Measurements from ENCODE around the gene SLC22A31. TPM values are rescaled to one million over a fixed set of nuclear protein-coding genes. Genes with fewer than 3 reads are reported as not detected.

SLC22A31 gene
- total RNA-seq, 1 experiment from 2014 or later, result 6.7 TPM

- Mint-ChIP-seq H3K4me3 (ENCODE audit: unreplicated experiment) (no peak overlapping the region), H3K9me3 (ENCODE audit: unreplicated experiment) (no peaks in the 10 kb centered on the region), H3K27me3 (ENCODE audit: insufficient read depth, unreplicated experiment) (peaks cover 8% of the 10 kb centered on the region), H3K36me3 (ENCODE audit: insufficient read depth, unreplicated experiment) (no peaks in the 10 kb centered on the region), H3K4me1 (ENCODE audit: low read depth, unreplicated experiment) (no peaks in the 10 kb centered on the region), H3K27ac (ENCODE audit: unreplicated experiment) (no peak overlapping the region)
- ChIA-PET POLR2A (no interaction called here), CTCF (no interaction called here)
- Histone ChIP-seq H3K4me3 (ENCODE audit: low read depth, low read length) (no peak overlapping the region), H3K36me3 (ENCODE audit: control insufficient read depth, insufficient read depth, low read length) (no peaks in the 10 kb centered on the region), H3K27me3 (replicated peaks; ENCODE audit: control insufficient read depth, insufficient read depth, low read length) (peaks cover 5% of the 10 kb centered on the region), H3K9me3 (no peaks in the 10 kb centered on the region), H3K4me1 (peaks cover 8% of the 10 kb centered on the region)
- TF ChIP-seq, protein P1, sequence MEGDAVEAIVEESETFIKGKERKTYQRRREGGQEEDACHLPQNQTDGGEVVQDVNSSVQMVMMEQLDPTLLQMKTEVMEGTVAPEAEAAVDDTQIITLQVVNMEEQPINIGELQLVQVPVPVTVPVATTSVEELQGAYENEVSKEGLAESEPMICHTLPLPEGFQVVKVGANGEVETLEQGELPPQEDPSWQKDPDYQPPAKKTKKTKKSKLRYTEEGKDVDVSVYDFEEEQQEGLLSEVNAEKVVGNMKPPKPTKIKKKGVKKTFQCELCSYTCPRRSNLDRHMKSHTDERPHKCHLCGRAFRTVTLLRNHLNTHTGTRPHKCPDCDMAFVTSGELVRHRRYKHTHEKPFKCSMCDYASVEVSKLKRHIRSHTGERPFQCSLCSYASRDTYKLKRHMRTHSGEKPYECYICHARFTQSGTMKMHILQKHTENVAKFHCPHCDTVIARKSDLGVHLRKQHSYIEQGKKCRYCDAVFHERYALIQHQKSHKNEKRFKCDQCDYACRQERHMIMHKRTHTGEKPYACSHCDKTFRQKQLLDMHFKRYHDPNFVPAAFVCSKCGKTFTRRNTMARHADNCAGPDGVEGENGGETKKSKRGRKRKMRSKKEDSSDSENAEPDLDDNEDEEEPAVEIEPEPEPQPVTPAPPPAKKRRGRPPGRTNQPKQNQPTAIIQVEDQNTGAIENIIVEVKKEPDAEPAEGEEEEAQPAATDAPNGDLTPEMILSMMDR (IDR thresholded peaks at IDR 0.05; ENCODE audit: insufficient read depth in 1 of 2, low read depth in 1 of 2, low read length in 1 of 2, severe bottlenecking in 1 of 2, unreplicated experiment in 1 of 2), result no peak
- intact Hi-C loops (cut with micrococcal nuclease; ENCODE audit: unreplicated experiment), result no loop called here
- no TSS peak for BruUV-seq (replicated peaks)
- DNase-seq, result no peak
Measured at GRCh38 chr16:89176147-89176690, 24.1 kb downstream of the SLC22A31 start.

DNA sequence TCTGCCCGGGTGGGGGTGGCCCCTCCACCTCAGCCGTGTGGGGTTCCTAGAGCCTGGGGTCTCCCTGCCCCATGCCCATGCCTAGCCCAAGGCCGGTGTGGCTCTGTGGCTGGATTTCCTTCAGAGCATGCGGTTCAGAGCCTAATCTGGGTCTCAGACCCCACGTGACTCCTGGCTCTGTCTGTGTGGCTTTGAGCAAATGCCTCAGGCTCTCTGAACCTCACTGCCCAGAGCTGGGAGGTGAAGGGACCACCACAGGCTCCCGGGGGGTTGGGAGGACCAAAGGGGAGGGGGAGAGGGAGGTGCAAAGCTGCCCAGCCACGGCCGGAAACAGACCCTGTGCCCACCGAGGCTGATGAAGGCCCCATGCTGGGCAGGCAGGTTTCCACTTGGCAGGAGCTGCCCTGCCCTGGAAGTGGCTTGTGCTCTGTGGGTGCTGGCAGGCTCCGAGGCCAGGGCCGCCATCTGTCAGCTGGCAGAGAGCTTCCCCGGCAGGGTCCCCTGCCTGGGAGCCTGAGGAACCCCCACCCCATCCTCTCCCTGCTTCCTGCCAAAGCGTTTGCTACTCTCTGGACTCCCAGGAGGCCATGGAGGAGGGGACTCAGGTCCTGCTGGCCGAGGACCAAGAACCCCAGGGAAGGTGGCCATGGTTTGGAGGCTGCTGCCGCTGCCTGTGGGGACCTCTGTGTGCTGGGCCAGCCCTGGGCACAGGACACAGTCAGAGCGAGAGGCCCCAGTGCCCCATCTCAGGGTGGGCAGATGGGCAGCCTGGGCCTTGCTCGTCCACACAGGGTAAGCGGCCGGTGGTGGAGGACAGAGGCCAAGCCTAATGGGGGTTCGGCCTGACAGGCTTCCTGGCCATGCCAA is 24.8 kb downstream of the SLC22A31 start:
- peaks cover 5% of the 10 kb centered on the region for H3K27me3 ChIP-seq (replicated peaks; ENCODE audit: control insufficient read depth, insufficient read depth, low read length)
- no peak for DNase-seq
- BruUV-seq (replicated peaks), result no TSS peak
- H3K4me3 Mint-ChIP-seq (ENCODE audit: unreplicated experiment), result no peak overlapping the region
- ChIA-PET POLR2A (no interaction called here), CTCF (no interaction called here)
- peaks cover 5% of the 10 kb centered on the region for H3K4me1 Mint-ChIP-seq (ENCODE audit: low read depth, unreplicated experiment)
- no peaks in the 10 kb centered on the region for H3K36me3 ChIP-seq (ENCODE audit: control insufficient read depth, insufficient read depth, low read length)
- no peaks in the 10 kb centered on the region for H3K9me3 Mint-ChIP-seq (ENCODE audit: unreplicated experiment)
- H3K27ac Mint-ChIP-seq (ENCODE audit: unreplicated experiment), result no peak overlapping the region
- no peaks in the 10 kb centered on the region for H3K36me3 Mint-ChIP-seq (ENCODE audit: insufficient read depth, unreplicated experiment)
- H3K4me1 ChIP-seq, result peaks cover 13% of the 10 kb centered on the region
- no peak overlapping the region for H3K4me3 ChIP-seq (ENCODE audit: low read depth, low read length)
- intact Hi-C loops (cut with micrococcal nuclease; ENCODE audit: unreplicated experiment), result no loop called here
- peaks cover 8% of the 10 kb centered on the region for H3K27me3 Mint-ChIP-seq (ENCODE audit: insufficient read depth, unreplicated experiment)
- TF ChIP-seq, protein P1 (IDR thresholded peaks at IDR 0.05; ENCODE audit: insufficient read depth in 1 of 2, low read depth in 1 of 2, low read length in 1 of 2, severe bottlenecking in 1 of 2, unreplicated experiment in 1 of 2), result no peak
- no peaks in the 10 kb centered on the region for H3K9me3 ChIP-seq

GRCh38 chr16:89174877-89175276 is 25.5 kb downstream of the SLC22A31 start:
- Histone ChIP-seq H3K27me3 (replicated peaks; ENCODE audit: control insufficient read depth, insufficient read depth, low read length) (peaks cover 5% of the 10 kb centered on the region), H3K4me3 (ENCODE audit: low read depth, low read length) (no peak overlapping the region), H3K36me3 (ENCODE audit: control insufficient read depth, insufficient read depth, low read length) (no peaks in the 10 kb centered on the region), H3K4me1 (peaks cover 17% of the 10 kb centered on the region), H3K9me3 (no peaks in the 10 kb centered on the region)
- H3K36me3 Mint-ChIP-seq (ENCODE audit: insufficient read depth, unreplicated experiment), result no peaks in the 10 kb centered on the region
- peaks cover 8% of the 10 kb centered on the region for H3K27me3 Mint-ChIP-seq (ENCODE audit: insufficient read depth, unreplicated experiment)
- H3K4me1 Mint-ChIP-seq (ENCODE audit: low read depth, unreplicated experiment), result peaks cover 7% of the 10 kb centered on the region
- DNase-seq, result no peak
- no peaks in the 10 kb centered on the region for H3K9me3 Mint-ChIP-seq (ENCODE audit: unreplicated experiment)
- ChIA-PET POLR2A (no interaction called here), CTCF (interaction anchor here (1.0 to 1.2 kb wide), 2 partner anchors 8 to 42 kb away, joined by 3 read pairs; partner anchors contain the start of gene ZNF778)
- no TSS peak for BruUV-seq (replicated peaks)
- H3K27ac Mint-ChIP-seq (ENCODE audit: unreplicated experiment), result no peak overlapping the region
- TF ChIP-seq, protein P1 (IDR thresholded peaks at IDR 0.05; ENCODE audit: insufficient read depth in 1 of 2, low read depth in 1 of 2, low read length in 1 of 2, severe bottlenecking in 1 of 2, unreplicated experiment in 1 of 2), result no peak
- no peak overlapping the region for H3K4me3 Mint-ChIP-seq (ENCODE audit: unreplicated experiment)
- intact Hi-C loops (cut with micrococcal nuclease; ENCODE audit: unreplicated experiment), result no loop called here
